Measurements from ENCODE around the gene ANKRD33B. TPM values are rescaled to one million over a fixed set of nuclear protein-coding genes. Genes with fewer than 3 reads are reported as not detected.

Gene ANKRD33B
- polyA plus RNA-seq, 1 experiment: 3.4 TPM

DNA sequence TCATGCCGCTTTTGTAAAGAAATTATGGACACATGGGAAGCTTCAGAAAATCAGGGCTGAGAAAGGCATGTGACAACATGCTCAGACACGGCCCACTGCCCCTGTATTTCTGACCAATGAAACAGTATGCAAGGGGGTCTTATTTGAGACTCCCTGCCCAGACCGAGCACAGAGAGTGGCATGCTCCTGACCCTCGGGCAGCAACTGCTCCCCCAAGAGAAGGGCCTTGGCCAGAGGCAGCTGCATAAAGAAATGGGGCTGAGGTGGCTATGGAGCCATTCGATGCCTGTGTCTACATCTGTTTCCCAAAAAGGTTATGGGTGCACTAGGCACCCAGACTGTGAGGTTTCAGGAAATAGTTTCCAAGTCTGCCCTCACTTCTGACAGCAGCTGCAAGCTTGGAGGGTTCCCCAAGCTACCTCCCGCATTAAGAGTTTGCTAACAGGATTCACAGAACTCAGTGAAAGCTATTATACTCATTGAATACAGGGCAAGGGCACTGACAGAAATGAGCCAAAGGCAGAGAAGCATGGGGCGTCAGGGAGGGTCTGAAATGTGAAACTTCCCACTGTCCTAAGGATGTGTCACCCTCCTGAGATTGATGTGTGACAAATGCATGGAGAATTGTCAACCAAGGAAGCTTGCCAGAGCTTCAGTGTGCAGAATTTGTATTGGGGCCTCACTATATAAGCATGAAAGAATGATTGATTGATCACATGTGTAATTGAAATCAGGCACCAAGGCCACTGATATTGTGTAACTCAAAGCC is 102.8 kb downstream of the ANKRD33B start:
- ChIA-PET POLR2A (no interaction called here), CTCF (interaction anchor here (0.8 kb wide), 1 partner anchor 509 kb away, joined by 3 read pairs; no protein-coding TSS in a partner anchor)
- Histone ChIP-seq H3K36me3 (ENCODE audit: control insufficient read depth, insufficient read depth, low read length) (no peaks in the 10 kb centered on the region), H3K27me3 (ENCODE audit: control insufficient read depth, insufficient read depth, low read length) (no peaks in the 10 kb centered on the region; the same call in 1 of the 2 replicates), H3K4me3 (ENCODE audit: low read depth, low read length) (no peak overlapping the region)
- TF ChIP-seq, protein P1, sequence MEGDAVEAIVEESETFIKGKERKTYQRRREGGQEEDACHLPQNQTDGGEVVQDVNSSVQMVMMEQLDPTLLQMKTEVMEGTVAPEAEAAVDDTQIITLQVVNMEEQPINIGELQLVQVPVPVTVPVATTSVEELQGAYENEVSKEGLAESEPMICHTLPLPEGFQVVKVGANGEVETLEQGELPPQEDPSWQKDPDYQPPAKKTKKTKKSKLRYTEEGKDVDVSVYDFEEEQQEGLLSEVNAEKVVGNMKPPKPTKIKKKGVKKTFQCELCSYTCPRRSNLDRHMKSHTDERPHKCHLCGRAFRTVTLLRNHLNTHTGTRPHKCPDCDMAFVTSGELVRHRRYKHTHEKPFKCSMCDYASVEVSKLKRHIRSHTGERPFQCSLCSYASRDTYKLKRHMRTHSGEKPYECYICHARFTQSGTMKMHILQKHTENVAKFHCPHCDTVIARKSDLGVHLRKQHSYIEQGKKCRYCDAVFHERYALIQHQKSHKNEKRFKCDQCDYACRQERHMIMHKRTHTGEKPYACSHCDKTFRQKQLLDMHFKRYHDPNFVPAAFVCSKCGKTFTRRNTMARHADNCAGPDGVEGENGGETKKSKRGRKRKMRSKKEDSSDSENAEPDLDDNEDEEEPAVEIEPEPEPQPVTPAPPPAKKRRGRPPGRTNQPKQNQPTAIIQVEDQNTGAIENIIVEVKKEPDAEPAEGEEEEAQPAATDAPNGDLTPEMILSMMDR (IDR thresholded peaks at IDR 0.05; ENCODE audit: insufficient read depth, low read depth, low read length): no peak
- DNase-seq (ENCODE audit: low read depth): no peak

- DNase-seq (ENCODE audit: low read depth): no peak
- no peaks in the 10 kb centered on the region for H3K36me3 ChIP-seq (ENCODE audit: control insufficient read depth, insufficient read depth, low read length)
- TF ChIP-seq, protein P1 (IDR thresholded peaks at IDR 0.05; ENCODE audit: insufficient read depth, low read depth, low read length): no peak
- ChIA-PET POLR2A (no interaction called here), CTCF (interaction anchor here (0.8 to 0.9 kb wide), 2 partner anchors 11 to 508 kb away, joined by 3 read pairs; no protein-coding TSS in a partner anchor)
- no peak overlapping the region for H3K4me3 ChIP-seq (ENCODE audit: low read depth, low read length)
- no peaks in the 10 kb centered on the region; the same call in 1 of the 2 replicates for H3K27me3 ChIP-seq (ENCODE audit: control insufficient read depth, insufficient read depth, low read length)
Measured at GRCh38 chr5:10667431-10668057, 103.7 kb downstream of the ANKRD33B start.

DNA sequence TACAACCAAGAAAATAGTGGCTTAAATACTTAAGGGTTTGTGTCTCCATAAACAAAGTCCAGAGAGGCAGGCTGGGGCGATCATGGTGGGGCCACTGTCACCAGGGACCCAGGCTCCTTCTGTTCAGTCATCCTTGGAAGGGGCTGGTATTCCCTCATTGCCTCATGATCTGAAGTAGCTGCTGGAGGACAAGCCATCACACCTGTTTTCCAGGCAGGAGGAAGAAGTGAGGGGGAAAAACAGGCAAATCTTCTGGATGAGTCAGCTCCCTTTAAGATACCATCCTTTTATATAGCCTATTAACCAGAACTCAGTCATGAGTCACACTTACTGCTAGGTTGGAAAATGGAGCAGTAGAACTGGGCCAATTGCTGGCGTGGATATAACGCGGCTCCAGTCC is 104.8 kb downstream of the ANKRD33B start:
- no peaks in the 10 kb centered on the region; the same call in 1 of the 2 replicates for H3K27me3 ChIP-seq (ENCODE audit: control insufficient read depth, insufficient read depth, low read length)
- H3K4me3 ChIP-seq (ENCODE audit: low read depth, low read length): no peak overlapping the region
- POLR2A ChIA-PET: no interaction called here
- TF ChIP-seq, protein P1 (IDR thresholded peaks at IDR 0.05; ENCODE audit: insufficient read depth, low read depth, low read length): no peak
- CTCF ChIA-PET: no interaction called here
- DNase-seq (ENCODE audit: low read depth): no peak
- H3K36me3 ChIP-seq (ENCODE audit: control insufficient read depth, insufficient read depth, low read length): no peaks in the 10 kb centered on the region

DNA sequence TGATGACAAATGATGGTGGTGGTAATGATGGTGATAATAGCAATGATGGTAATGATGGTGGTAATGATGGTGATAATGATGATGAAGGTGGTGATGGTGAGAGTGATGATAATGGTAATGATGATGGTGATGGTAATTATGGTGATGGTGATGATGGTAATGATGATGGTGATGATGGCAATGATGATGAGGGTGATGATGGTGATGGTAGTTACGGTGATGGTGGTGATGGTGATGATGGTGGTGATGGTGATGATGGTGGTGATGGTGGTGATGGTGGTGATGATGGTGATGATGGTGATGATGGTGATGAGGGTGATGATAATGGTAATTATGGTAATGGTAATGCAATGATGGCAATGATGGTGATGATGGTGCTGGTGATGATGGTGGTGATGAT is 106.1 kb downstream of the ANKRD33B start:
- ChIA-PET POLR2A (no interaction called here), CTCF (no interaction called here)
- TF ChIP-seq, protein P1 (IDR thresholded peaks at IDR 0.05; ENCODE audit: insufficient read depth, low read depth, low read length): no peak
- Histone ChIP-seq H3K27me3 (ENCODE audit: control insufficient read depth, insufficient read depth, low read length) (no peaks in the 10 kb centered on the region), H3K4me3 (ENCODE audit: low read depth, low read length) (no peak overlapping the region), H3K36me3 (ENCODE audit: control insufficient read depth, insufficient read depth, low read length) (no peaks in the 10 kb centered on the region)
- no peak for DNase-seq (ENCODE audit: low read depth)
